B cell (primary cell): ENCODE data around the gene IL1RAPL1.

Experiments used
- EZH2 ChIP-seq: IDR thresholded peaks from 2 replicates; pipeline ENCODE4 v1.6.1; 2012; ENCODE audit warnings: borderline replicate concordance, low read depth, mild to moderate bottlenecking, moderate library complexity, low read length; ENCODE audit not compliant: insufficient read depth, poor library complexity, severe bottlenecking
- TF ChIP-seq, protein P1 (sequence below): fragments of 200-600 bp; IDR thresholded peaks from one replicate; pipeline ENCODE4 v1.8.0; 2022; ENCODE audit warnings: antibody characterized with exemption, mild to moderate bottlenecking

DNA sequence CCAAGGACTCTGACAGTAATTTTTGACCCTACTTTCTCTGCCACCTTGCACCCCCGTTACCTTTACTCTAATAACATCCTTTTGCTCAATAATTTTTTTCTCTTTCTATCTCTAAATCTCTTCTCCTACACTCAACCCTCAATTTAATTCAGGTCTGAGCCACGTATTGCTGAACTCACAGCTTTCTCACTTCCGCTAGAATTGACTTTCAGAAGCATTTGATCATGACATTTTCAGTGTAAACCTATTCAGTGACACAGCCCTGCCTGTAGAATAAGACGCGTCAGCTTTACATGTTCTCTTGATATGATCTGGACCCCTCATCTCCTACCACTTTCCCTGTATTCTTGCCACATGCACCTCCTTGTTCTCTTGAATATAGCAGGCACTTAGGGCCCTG is 1188.6 kb downstream of the IL1RAPL1 start:
- TF ChIP-seq, protein P1, sequence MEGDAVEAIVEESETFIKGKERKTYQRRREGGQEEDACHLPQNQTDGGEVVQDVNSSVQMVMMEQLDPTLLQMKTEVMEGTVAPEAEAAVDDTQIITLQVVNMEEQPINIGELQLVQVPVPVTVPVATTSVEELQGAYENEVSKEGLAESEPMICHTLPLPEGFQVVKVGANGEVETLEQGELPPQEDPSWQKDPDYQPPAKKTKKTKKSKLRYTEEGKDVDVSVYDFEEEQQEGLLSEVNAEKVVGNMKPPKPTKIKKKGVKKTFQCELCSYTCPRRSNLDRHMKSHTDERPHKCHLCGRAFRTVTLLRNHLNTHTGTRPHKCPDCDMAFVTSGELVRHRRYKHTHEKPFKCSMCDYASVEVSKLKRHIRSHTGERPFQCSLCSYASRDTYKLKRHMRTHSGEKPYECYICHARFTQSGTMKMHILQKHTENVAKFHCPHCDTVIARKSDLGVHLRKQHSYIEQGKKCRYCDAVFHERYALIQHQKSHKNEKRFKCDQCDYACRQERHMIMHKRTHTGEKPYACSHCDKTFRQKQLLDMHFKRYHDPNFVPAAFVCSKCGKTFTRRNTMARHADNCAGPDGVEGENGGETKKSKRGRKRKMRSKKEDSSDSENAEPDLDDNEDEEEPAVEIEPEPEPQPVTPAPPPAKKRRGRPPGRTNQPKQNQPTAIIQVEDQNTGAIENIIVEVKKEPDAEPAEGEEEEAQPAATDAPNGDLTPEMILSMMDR = no peak
- no peak for TF ChIP-seq EZH2
